Skin of body (tissue), 2 donors: ENCODE data around the gene CYP17A1. TPM values are rescaled to one million over a fixed set of nuclear protein-coding genes. Genes with fewer than 3 reads are reported as not detected.

Experiments used
- DNase-seq: peaks from one replicate; lab custom pipeline; 2025; lab: John Stamatoyannopoulos, UW
- total RNA-seq: library from RNA; depleted of rRNA; stranded (reverse); fragments of >200 nt; gene quantifications from one replicate; pipeline ENCODE4 v1.2.3, GENCODE V29; 2014

The CYP17A1 gene
- total RNA-seq, 1 donor from 2014 or later: not detected

DNA sequence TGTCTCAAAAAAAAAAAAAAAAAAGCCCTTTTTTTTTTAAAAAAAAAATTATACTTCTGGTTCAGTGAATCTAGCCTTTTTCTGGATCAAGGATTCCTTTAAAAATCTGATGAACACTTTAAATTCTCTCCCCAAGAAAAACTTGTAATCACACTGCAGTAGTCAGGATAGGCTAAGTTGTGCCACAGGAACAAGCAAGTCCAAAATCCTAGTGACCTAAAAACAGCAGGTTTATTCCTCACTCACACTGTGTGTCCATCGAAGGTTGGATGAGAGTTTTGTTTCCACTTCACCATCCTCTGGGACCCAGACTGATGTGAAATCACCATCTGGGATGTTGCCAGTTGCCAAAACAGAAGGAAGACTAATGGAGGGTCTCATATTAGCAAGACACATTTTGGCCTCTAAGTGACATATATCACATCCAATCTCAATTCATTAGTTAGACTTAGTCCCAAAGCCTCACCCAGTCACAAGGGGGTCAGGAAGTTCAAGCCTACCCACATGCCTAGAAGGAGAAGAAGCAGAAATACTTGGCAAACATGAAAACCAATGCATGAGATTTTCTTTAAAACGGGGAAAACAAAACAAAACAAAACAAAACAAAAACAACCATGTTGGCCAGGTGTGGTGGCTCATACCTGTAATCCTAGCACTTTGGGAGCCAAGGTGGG lies 32.7 kb downstream of the CYP17A1 start:
- no peak for DNase-seq

DNA sequence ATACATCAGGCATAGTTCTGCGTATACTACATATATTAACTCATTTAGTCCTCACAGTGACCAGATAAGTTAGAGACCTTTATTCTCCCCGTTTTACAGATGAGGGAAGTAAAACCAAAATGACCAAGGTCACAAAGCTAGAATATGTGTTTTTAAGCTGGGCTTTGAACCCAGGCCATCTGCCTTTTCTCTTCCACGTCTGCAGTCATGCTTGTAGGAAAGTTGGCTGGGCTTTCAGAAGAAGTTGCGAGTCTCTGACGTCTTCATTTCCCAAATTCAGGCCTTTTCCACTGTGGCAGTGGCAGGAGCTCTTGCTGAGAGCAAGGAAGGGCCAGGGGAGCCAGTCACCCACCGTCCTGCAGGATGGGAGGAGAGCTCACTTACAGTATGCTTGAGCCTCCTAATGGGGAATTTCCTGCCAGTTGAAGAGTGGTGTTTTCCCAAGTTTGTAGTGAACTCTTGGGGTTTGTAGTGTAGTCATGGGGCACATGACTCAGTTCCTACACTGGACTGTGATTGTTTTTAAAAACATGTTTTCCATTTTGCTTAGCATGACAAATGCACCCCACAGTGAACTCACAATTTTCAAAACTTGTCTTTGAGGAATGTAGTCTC lies 34.2 kb downstream of the CYP17A1 start:
- peak; percentile 37 for DNase-seq

DNA sequence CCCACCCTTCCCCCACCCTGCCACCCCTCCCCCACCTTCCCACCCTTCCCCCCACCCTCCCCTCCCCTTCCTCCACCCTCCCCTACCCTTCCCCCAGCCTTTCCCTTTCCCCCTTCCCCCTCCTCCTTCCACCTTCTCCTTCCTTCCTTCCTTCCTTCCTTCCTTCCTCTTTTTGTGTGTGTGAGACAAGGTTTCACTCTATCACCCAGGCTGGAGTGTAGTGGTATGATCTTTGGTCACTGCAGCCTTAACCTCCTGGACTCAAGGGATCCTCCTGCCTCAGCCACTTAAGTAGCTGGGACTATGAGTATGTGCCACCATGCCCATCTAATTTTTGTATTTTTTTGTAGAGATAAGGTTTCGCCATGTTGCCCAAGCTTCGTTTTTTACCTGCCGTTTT lies 35.2 kb downstream of the CYP17A1 start:
- DNase-seq: no peak

DNA sequence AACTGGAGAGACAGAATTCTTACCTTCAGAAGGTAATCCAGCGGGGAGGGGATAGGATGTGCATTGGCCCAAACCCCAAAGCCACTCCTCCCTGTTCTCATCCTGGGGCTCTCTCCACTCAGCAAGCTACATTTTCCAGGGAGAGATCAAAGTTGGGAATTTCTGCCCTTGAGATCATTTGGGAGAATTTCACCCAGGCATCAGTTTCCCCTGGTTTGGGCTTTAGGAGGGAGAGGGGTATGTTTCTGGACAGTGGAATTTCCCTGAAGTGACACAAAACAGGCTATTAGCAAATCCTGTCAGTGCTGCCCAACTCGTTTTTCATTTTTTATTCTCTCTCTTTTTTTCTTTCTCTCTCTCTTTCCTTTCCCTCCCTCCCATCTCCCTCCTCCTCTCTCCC lies 35.7 kb downstream of the CYP17A1 start:
- no peak for DNase-seq

DNA sequence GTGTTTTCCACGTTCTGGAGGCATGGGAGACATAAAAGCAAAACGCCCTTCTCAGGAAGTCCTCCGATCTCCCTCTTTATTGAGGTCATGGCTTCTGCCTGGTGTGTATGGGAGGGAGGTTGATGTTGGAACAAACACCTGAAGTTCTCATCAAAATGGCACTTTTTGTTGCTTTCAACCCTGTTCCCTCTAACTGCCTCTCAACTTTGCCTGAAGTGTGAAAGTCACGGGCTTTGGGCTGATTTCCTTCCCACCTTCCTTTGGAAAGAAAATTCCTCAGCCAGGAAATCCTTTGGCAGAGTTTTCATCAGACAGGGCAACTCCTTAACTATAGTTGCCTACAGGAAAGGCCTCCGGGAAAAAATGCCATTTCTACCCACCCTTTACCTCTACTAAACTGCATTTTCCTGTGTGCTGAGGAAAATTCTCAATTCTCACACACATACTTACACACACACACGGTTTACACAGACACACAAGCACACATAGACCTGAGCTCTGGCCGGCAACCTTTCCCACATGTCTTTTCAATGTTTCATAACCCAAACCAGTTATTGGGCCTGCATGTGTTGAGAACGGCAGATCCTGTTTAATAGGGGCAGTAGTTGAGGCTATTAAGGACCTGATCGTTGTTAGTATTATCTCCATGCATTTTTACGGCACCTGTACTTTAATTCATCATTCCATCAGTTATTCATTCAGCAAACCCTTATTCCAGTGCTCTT lies 36.4 kb downstream of the CYP17A1 start:
- DNase-seq: no peak

DNA sequence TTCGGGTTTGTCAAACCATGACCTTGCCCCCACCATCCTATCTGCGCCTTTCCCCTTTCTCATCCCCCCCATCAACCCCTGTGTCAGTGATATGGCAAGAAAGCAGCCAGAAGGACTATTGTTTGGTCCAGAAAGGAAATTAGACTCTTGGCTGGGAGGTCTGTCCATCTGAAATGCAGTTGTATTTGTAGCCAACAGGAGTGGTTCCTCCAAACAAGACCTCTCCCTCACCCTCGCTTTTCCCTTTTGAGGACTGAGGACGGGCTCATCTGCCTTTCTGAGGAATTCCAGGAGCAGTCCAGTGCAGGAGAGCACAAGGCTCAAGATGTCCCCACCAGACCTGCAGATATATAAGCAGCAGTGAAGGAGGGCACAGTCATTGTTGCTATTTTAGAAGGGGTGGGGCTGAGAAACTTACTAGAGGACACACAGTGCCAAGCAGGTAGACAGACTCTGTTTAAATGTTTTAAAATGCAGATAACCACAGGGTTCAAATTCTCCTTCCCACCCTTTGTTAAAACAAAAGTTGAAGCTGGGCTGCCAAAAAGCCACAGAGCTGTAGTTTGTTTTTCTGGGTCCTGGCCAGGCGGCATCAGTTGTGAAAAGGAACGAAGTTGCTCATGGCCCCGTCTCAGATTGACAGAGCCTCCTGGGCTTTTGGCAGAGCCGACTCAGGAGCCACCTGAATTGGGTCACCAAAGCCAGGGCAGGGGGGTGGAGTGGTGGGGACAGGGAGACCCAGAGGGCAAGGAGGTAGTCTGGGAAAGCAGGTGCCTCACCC lies 37.3 kb downstream of the CYP17A1 start:
- no peak for DNase-seq

DNA sequence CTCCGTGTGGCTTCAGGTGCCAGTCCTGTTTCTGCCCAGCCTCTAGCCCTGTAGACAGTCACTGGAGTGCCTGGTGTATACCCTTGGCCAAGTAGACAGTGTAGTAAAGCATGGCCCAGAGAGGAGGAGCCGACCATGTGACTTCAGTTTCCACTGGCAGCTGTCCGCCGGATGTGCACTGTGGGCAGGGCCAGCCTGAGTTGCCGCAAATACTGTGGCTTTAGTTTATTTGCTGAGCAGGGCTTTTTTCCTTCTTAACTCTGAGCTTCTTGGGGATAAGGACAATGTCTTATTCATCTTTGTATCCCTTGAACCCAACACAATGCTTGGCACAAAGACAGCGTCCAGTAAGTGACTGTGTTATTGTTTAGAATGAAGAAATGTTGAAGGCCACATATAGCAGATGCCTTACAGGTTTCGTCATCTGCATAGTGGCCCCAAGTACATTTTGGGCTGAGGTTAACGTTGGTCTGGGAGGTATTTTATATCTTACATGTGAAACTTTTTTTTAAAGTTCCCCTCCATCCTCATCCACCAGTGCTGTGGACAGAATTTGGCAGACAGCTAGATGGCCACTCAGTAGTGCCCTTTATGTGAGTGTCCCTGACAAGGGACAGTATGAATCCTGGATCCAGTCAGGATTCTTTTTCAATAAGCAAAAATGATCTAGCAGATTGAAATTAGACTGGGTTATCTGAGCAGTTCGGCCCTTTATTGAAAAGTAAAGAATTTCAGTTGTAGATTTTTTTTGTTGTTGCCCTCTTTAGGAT lies 40.6 kb downstream of the CYP17A1 start:
- peak; percentile 87 for DNase-seq

DNA sequence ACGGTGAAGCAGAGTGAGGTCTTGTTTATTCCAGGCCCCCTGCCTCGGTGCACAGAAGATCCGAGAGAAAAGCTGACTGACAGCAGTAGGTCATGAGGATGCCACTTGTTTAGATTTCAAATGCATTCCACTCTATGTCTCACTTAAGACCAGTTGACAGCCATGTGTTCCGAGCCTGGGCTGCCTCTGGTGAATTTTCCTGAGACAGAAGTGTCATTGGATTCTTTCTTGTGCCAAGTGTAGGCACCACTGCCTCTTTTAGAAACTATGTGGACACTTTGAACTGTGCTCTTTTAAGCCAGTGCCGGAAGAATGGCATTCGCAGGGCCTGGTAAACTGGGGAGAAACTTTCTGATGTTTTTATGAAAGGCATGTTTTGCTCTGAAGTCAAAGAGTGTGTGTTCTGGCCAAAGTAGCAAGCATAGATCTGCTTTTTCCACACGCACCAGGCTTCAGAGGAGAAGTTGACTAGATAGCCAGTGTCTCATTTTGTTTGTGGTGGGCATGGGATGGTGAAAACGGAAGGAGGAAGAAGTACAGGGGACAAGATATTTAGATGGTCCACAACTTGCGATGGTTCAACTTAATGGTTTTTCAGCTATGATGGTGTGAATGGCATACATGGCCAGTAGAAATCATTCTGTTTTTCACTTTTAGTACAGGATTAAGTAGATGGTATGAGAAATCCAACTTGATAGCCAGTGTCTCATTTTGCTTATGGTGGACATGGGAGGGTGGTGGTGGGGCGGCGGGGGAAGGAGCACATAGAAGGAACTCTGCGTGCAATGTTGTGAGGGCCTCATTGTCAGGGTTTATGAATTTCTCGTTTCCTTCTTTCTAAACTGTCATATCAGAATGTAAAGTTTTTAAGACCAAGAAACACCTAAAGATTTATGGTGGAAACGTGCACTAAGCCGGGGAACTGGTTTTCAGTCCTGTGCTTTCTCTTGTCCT lies 41.5 kb downstream of the CYP17A1 start:
- DNase-seq: no peak

DNA sequence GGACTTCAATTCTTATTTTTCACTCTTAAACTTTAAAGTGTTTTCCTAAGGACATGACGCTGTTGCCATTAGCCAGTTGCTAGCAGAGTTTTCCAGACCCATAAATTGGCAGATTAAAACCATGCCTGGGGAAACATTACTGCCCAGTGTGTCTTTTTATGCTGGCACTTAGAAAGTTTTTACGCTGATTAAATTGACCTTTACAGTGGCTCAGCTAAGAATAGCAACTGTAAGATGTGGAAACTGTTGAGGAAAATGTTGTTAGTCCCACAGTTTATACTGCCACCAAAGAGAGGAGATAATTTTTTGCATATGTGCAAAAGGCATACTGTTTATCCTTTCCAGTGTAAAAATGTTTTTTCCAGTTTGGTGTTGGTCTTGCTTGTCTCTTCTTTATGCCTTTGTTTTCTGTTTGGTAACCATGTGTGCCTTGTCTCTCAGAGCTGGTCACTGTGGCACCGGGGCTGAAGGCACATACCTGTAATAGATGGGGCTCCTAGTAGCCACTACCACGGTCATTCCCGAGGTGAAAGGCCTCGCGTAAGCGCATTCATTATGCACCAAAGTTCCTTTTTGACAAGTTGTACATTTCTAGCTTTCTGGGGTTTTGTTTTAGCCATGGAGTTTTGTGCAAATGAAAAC lies 45.3 kb downstream of the CYP17A1 start:
- DNase-seq: peak; percentile 25

DNA sequence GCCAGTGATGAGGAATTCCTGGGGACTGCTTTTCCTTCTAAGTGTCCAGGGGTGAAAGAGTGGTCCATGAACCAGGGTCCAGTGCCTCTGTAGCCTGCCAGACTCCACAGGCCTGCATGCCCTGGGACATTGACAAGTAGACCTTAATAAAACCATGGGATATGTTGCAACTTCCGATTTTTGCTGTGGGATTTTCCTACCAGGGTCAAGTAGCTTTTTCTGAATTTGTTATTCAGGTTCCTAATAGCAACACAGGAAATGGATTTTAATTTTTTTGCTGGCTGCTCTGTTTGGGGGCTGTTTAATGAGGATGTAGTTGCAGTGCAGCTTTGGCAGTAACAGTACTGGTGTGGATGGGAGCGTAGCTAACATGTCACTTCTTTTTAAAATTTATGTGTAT lies 51.4 kb downstream of the CYP17A1 start:
- peak; percentile 51 for DNase-seq

DNA sequence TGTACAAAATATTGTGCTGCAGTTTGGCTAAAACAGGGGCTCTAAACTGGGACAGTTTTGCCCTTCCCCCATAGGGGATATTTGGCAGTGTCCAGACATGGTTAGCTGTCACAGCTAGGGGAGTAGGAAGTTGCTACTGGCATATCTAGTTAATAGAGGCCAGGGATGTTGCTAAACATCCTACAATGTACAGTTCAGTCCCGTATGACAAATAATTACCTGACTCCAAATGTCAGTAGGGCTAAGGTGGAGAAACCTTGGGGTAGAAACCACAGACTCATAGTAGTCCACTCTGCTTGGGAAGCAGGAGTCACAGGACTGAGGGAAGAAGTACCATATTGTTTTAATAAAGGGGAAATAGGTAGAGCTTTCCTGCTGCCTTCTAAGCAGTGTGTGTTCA lies 53.6 kb downstream of the CYP17A1 start:
- no peak for DNase-seq

DNA sequence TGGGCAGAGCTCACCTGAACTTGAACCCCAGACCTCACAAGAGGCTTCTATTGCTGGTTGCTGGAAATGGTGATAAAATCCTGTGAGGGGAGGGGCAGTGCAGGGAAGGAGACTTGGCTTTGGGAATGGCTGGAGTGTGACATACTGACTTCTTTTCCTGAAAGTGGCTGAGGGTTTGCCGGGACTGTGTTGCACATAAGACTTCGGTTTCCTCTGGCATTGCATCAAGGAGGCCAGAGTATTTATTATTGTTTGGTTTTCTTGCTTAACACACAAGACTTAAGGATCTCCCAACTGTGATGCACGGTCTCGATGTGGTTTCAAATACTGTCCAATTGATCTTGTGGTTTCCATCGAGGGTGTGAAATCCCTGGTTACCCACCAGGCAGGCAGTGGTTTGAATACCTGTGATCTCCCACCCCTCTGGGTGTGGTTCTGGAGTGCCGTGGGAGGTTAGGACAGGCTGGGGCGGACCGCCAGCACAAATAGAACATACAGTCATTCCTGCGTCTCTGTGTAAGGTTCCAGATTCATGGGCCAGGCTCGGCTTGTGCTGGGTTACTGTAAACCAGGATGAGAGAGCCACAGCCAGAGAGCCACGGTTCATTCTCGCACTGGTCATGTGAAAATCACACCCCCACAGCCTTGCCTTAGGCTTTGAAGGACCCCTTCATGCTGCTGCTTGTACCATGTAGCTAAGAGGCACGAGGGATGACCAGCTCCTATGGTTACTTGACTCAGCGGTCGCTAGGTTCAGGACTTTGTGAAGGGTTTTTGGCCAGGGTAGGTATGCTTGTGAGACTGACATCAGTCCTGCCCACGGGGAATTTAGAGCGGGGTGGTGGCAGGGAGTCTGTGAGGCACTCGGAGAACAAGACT lies 54.3 kb downstream of the CYP17A1 start:
- peak; percentile 44 for DNase-seq

DNA sequence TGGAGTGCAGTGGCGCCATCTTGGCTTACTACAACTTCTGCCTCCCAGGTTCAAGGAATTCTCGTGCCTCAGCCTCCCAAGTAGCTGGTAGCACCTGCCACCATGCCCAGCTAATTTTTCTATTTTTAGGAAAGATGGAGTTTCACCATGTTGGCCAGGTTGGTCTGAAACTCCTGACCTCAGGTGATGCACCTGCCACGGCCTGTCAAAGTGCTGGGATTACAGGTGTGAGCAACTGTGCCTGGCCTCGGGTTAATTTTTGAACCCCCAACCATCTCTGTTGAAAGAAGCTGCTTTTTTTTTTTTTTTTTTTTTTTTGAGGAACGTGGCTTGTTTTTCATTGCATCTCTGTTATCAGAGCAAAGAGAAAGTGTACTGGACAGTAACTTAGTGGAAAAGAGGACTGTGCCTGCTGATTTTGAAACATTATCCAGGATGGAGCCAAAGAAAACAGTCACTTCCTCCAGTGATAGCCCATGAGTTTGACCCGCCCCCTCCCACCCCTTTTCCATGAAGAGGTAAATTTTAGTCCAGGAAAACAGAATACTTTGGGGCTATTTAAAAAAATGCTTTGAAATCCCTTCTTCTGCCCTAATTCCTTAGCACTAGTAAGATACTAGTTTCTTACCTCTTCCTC lies 55.2 kb downstream of the CYP17A1 start:
- no peak for DNase-seq

DNA sequence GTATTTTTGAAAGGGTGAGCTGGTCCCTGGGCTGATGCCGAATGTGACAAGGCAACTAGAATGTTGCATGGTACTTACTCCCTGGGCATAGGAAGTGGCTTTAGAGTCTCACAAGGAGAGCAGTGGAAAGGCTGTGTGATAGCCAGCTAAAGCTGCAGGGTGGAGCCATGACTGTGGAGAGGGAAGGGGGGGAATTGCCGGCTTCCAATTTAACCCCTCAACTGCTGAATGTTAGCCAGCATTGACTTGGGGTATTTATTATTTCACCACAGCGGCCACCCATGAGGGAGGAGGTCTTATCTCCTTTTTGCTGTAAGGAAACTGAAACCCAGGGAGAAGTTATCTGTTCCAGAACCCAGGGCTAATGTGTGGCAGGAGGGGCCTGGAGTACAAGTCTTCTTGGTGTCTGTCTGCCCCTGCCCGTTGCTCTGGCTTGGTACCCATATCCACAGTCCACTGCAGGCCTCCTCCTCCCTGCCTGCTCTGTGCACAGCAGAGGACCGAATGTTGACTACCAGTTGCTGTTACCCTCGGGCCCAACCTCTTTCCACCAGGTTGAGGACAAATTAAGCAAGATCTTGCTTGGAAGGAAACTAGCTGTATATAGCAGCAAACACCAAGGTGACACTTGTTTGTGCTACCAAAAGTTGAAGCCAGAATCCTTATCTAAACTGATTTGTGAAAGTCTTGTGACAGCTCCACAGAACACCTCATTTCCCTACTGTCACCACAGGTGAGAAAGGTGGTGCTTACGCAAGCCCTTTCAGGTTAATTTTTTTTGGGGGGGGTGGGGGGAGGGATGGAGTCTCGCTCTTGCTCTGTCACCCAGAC lies 55.9 kb downstream of the CYP17A1 start:
- DNase-seq: peak; percentile 16
